DMS114 treated with DMSO at 0.1 percent for 48 hours (cell line): ENCODE data around the gene ADAT2.
"Not testable (repeated sequence)": the region's sequence is repeated elsewhere in the genome, so short reads cannot be mapped to it uniquely, and the experiment has no call there.

Source experiments
- DNase-seq: peaks from one replicate; lab custom pipeline; 2025; ENCODE audit not compliant: unreplicated experiment; lab: John Stamatoyannopoulos, UW

The ADAT2 gene

GRCh38 chr6:143450453-143451371 lies at the start of gene ADAT2, which contains the start of gene PEX3:
ADAT2 (minus strand) TSS chr6:143450695; CDS start chr6:143450658, 37 bp downstream.
PEX3 (plus strand) TSS chr6:143450805; CDS start chr6:143451043, 238 bp downstream.
- peak; percentile 83 for DNase-seq

GRCh38 chr6:143498428-143498827 lies 47.9 kb upstream of the ADAT2 start:
- DNase-seq: no peak

GRCh38 chr6:143496974-143497373 lies 46.5 kb upstream of the ADAT2 start:
- DNase-seq: no peak

- no peak for DNase-seq
Measured at GRCh38 chr6:143490775-143491174, 40.3 kb upstream of the ADAT2 start.

- no peak for DNase-seq
Measured at GRCh38 chr6:143490244-143490643, 39.7 kb upstream of the ADAT2 start.

GRCh38 chr6:143486752-143487151 lies 36.3 kb upstream of the ADAT2 start:
- DNase-seq: no peak

- no peak for DNase-seq
Measured at GRCh38 chr6:143485967-143486366, 35.5 kb upstream of the ADAT2 start.

- no peak for DNase-seq
Measured at GRCh38 chr6:143482593-143482992, 32.1 kb upstream of the ADAT2 start.

GRCh38 chr6:143478479-143479062 lies 28.1 kb upstream of the ADAT2 start:
- no peak for DNase-seq

- no peak for DNase-seq
Measured at GRCh38 chr6:143476545-143476944, 26.1 kb upstream of the ADAT2 start.

GRCh38 chr6:143471822-143472221 lies 21.3 kb upstream of the ADAT2 start:
- no peak for DNase-seq

GRCh38 chr6:143468823-143469222 lies 18.3 kb upstream of the ADAT2 start:
- not testable (repeated sequence) for DNase-seq

GRCh38 chr6:143468026-143468425 lies 17.5 kb upstream of the ADAT2 start:
- no peak for DNase-seq

- no peak for DNase-seq
Measured at GRCh38 chr6:143465546-143465945, 15.1 kb upstream of the ADAT2 start.

- DNase-seq: no peak
Measured at GRCh38 chr6:143457563-143458359, 7.3 kb upstream of the ADAT2 start.

GRCh38 chr6:143451531-143451930 lies 1.0 kb upstream of the ADAT2 start:
- DNase-seq: no peak

GRCh38 chr6:143449714-143450452 lies 612 bp downstream of the ADAT2 start:
- no peak for DNase-seq

- DNase-seq: no peak
Measured at GRCh38 chr6:143449082-143449713, 1.3 kb downstream of the ADAT2 start.

- not testable (repeated sequence) for DNase-seq
Measured at GRCh38 chr6:143447865-143448264, 2.6 kb downstream of the ADAT2 start.

- no peak for DNase-seq
Measured at GRCh38 chr6:143443096-143443495, 7.4 kb downstream of the ADAT2 start.
